CD4-positive, alpha-beta T cell treated with Interleukin-15 for 1 hour (primary cell): Measurements from ENCODE around the gene SPO11.

Experiments
- DNase-seq: peaks from one replicate; pipeline ENCODE4 v3.0.0-alpha.2; 2020

The SPO11 gene

DNA sequence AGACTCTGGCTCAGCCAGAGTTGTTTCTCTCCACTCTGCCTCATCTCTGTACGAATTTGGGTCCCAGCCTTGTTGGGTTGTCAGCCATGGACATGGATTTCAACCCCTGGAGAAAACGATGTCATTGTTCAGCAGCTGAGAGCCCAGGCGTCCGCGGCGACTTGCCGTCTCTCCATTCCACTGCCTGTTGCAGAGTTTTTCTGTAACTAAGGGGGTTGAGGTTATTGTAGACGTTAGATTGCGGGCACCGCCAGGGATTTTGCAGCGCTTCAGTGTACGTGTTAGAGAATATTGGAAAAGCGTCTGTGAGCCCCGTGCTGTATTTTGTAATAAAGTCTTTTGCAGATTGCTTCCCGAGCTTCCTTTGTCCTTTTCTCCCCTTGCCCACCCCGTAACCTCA, 48.5 kb downstream of the SPO11 start:
- no peak for DNase-seq

DNA sequence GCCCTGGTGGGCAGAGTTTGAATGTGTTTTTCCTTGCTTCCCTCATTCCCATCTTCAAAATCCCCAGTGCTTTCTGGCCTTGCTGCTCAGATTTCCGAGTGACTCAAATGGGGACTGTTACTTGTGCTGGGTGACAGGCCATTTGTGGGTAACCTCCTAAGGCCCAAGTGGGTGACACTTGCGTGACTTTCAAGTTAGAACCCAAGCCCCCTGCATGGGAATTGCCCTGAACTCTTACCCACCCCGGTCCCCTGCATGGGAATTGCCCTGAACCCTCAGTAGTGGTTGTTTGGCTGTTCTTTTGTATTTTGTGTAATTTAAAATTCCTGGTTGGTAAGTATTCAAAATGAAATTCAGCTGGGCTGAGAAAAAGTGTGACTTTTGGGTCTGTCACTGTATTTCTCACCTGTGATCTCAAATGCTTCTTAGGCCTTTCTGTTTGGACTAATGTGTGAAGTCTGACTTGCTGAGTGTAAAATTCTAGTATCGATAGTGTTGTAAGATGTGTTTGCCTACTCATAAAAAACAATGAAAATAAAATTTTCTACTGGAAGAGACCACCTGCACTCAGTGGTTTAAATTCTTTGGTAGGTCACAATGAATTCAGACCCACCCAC, 49.2 kb downstream of the SPO11 start:
- no peak for DNase-seq

DNA sequence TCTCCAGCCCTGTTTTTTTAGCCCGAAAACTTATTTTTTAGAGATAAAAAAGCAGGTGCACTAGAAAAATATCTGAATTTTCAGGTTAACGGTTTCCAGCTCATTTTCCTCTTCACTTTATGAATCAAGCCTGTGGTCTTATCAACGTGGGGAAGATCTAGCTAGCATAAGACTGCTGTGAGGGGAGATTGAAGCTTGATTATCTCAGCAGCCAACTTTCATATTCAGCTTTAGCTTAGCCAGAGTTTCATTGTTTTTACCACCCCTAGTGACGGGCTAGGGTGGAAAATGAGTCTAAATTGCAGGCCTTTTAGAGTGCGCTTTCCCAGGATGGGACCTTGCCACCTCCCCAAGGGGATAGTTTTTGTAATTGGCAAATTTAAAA, 49.7 kb downstream of the SPO11 start:
- no peak for DNase-seq

DNA sequence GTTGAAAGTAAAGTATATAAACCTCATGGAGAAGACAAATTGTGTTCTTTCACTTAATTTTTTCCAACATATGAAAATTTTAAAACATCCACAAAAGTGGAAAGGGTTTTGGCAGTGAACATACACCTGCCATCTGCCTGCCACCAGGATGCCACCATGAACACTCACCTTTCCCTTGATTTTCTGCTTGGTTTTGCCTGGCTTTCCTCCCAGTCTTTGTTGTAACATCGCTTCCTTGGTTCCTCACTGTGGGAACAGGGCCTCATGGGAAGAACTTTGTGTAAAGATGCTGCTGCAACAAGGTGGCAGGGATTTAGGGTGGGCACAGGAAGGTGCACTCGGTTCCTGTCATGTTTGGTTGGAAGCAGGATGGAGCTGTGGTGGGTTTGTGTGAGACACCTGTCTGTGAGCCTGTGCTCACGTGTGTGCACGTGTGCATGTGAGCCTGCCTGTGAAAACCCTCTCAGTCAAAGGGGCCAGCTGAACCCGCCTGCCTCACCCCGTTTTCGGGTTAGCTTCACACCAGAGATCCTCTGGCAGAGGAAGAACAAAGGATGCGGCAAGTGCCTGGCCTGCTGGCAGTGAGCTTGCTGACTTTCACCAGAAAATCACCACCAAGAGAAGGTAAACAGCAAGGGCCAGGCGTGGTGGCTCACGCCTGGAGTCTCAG, 50.6 kb downstream of the SPO11 start:
- no peak for DNase-seq

DNA sequence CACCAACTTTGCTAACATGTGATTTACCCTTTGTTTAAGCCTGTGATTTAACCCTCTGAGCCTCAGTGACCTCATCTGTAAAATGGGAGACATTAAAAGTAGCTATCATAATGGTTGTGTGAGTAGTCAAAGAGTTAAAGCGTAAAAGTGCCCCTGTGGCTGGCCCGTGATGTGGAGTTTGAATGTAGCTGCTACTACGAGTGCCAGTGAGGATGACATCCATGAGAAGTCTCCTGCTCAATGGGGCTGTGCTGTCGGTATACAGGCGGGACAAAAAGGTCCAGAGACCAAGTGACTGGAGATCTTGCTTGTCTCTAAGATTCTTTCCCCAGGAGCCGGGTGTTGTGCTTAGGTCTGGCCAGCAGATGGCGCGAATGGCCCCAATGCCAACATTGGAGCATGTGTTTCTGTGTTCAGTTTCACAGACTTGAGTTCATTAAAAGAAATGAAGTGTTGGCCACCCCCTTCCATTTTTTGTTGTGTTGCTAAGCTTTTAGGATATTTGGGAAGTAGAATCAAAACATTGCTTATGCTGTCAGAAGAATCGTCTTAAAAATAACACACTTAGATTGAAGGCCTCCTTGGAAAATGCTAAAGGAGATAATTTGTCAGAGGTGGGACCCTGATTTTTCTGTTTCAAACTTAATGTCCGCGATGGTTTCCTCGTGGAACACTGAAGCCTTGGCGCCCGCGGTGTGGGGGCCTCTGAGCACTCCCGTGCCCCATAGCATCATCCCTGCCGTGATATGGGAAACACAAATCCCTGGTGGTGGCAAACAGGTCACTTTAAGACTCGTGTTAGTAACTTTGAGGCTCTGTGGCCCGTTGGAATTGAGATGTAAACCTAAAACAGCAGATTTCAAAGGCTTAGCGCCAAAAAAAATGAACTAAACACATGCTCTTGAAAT, 52.2 kb downstream of the SPO11 start:
- peak; percentile 79 for DNase-seq

DNA sequence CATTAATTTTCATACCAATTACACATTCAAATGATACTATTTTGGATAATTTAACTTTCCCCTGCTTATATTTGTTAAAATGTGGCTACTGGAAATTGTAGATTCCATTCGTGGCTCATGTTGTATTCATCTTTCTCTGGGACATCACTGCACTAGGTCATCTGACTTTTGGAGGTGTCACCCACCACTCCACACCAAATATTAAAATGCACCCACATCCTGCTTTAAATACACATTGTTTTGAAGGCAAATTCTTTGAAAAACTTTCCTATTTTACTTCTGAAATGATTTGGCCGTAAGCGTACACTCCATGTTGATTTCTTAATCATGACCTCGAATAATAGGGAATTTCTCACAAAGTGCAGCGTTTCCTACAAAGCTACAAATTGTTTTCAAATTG, 52.9 kb downstream of the SPO11 start:
- no peak for DNase-seq

DNA sequence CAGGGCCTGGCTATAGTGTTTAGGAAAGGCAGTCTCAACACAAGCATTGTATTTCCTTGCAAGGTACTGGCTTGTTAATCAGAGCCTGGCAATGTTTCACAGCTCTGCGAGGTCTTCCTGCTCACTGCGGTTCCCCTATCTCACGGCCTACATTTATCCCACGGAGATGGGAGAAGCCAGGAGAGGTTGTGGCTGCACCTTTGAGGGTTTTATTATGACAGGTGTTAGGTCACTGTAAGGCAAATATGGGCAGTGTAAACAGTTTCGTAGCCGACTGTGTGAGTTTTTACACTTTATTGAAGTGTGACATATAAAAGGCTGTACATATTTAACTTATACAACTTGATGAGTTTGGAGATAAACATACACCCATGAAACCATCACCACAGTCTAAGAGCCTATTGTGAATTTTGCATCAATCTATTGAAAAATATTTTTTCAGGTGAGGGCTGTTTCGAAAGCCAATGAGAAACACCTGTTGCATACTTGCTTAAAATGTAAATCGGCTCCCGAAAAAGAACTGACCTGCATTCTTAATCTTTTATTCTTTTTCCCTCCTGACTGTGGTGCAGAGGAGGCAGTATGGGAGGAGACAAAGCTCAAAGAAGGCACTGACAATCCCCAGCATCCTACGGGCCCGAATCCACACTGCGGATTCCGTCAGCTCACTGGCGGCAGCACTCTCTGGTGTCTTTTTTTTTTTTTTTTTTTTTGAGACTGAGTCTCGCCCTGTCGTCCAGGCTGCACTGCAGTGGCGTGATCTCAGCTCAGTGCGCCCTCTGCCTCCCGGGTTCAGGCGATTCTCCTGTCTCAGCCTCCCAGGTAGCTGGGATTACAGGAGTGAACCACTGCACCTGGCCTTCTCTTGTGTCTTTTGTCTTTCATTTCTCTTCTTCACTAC, 54.1 kb downstream of the SPO11 start:
- no peak for DNase-seq

DNA sequence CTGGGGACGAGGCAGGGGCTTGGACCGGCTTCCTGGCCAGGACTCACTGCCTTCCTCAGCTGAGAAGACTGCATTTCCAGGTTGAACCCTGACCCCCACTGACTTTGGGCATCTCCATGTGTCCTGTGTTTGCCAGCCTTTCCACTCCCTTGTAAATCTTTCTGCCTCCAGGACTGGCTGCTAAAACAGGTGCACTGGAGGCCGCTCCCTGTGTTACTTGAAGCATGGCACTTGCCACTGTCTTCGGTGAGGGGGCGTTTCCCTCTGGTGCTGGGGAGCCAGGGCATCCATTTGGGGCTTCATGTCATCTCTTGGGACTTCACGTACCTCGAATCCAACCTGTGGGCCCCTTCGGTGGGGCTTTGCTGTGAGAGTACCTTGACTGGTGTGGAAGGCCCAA, 54.9 kb downstream of the SPO11 start:
- DNase-seq: no peak

DNA sequence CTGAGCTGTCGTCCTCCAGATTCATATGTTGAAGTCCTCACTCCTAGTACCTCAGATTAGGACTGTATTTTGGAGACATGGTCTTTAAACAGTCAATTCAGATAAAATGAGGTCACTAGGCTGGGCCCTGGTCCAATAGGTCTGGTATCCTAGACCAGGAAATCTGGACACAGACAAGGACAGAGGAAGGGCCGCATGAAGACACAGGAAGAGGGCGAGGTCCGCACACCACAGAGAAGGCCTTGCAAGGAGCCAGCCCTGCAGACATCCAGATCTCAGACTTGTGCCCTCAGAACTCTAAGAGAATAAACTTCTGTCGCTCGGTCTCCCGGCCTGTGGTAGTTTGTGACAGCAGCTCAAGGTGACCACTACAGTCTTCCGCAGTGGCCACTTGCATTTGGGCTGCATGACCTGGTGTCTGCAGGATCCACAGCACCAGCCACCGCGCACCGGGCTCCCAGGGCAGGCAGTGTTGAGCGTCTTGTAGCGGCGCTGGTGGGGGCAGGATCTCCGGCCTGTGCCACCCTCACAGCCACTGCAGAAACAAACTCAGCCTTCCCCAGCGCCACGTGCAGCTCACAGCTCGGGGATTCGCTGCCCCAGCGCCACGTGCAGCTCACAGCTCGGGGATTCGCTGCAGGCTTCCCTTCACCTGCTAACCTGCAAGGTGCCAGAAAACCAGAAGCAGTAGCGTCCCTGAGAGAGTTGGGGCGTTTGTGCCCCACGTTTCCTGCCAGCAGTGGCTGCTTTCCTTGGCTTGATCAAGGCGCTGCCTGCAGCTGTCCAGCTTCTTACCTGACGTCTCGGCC, 55.6 kb downstream of the SPO11 start:
- no peak for DNase-seq

DNA sequence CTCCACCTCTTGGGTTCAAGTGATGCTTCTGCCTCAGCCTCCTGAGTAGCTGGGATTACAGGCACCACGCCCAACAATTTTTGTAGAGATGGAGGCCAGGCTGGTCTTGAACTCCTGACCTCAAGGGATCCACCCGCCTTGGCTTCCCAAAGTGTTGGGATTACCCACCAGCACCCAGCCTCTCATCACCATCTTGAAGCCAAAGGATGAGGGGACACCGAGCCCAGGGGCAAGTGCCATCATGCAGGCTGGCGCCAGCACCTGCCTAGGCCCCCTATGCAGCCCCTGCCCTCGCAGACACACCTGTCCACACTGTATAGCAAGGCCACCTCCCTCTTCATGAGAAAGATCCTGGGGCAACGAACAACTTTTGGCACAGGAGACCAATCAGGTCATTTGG, 56.3 kb downstream of the SPO11 start:
- no peak for DNase-seq

DNA sequence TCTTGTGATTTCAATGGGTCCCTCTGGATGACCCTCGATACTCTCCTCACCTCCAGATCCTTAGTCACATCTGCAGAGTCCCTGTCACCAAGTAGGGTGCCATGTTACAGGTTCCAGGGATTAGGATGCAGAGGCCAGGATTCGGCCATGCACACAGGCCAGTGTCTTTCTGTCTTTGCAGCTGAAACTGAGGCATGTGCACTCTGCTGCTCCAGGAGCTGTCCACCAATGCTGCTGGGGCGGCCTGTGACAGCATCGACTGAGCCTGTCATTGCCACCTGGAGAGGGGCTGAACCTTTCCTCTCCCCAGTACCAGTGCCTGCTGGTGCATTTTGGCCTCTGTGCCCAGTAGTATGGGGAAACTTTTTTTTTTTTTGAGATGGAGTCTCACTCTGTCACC, 57.2 kb downstream of the SPO11 start:
- no peak for DNase-seq

DNA sequence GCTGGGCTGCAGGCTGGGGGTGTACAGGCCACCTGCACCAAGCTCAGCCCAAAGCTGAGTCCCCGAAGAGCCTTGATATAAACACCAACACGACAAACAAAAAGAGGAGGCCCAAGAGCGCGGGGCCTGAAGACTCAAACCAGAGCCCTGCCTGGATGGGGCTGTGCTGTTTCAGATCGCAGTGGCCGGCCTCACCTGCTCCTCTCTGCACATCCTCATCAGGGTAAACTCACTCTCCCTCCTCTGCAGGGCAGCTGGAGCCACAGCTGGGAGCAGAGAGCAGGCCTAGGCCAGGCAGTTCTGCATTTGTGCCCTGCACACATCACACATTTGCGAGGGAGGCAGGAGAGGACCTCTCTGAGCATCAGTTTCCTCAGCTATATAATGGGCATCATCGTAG, 57.9 kb downstream of the SPO11 start:
- DNase-seq: no peak

DNA sequence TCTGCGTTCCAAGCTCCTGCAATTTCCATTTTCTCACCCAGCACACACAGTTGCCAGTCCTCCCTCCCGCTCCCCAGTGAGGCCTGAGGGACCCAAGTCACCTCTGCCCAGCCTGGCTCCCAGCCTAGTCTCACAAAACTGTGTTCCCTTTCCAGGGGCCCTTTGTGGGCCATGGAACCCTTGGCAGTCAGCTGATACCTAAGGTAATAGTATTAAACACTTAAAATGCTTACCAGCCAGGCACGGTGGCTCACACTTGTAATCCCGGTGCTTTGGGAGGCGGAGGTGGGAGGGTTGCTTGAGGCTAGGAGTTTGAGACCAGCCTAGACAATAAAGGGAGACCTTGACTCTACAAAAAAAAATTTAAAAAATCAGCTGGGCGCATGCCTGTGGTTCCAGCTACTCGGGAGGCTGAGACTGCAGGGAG, 58.4 kb downstream of the SPO11 start:
- DNase-seq: no peak

DNA sequence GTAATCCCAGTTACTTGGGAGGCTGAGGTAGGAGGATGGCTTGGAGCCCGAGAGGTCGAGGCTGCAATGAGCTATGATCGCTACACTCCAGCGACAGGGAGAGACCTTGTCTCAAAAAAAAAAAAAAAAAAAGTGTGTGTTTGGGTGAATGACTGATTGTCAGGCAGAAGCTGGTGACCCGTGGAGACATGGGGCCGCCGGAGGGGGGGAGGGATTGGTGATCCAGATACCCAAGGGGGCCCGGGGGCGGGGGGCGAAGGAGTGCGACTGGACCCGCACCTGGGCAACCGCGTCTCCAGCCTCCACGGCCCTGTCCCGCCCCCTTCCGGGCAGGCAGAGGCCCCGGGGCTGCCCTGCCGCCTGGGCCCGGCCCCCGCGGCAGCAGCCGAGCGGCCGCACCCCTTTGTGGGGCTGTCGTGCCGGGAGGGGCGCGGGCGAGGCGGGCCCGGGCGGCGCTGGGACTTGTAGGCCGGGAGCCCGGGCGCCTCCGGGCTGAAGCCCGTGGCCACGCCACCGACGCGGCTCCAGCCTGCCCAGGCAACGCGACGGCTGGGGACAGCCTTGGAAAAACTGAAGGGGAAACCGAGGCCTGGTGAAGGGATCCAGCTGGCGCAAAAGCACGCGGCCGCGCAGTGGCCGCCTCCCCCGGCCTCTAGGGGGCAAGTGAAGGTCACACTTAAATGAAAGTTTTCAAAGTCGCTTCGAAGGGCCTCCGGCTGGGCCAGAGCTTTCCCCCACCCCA, 59.5 kb downstream of the SPO11 start:
- peak; percentile 68 for DNase-seq

DNA sequence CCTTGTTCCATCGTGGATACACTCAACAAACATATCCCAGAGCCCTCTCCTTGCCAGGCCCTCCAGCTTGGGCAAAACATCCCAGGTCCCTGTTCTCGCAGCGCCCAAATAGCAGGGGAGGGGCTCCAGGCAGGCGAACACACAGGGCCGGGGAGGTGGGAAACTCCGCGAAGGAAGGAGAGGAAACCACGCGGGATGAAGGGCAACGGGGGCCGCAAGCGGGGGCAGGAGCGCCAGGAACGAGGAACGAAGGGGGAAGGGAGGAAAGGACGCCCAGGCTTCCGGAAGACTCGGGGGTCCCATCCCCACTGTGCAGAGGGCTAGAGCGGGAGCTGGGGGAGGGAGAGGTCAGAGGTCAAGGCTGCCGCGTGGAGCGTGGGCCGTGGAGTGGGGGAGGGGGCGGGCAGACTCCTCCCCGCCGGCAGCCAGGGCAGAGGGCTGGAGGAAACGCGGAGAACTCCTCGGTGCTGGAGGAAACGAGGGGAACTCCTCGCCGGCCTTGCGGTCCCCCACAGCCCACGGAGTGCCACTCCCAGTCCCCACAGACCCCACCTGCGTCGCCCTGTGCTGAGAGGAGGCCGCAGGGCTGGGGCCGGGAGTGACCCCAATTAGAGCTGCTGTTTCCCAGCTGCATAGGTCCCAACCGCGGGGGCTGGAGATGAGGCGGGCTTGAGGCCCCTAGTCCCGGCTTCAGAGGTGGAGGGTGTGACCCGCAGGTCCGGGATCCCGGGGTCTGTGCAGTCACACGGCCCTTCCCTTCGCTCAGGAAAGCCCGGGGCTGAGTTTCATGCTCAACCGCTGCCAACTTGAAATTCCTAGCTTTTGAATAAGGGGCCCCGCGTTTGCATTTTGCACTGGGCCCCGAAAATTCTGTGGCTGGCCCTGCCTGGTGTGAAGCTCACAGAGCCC, 60.3 kb downstream of the SPO11 start:
- DNase-seq: peak; percentile 78

DNA sequence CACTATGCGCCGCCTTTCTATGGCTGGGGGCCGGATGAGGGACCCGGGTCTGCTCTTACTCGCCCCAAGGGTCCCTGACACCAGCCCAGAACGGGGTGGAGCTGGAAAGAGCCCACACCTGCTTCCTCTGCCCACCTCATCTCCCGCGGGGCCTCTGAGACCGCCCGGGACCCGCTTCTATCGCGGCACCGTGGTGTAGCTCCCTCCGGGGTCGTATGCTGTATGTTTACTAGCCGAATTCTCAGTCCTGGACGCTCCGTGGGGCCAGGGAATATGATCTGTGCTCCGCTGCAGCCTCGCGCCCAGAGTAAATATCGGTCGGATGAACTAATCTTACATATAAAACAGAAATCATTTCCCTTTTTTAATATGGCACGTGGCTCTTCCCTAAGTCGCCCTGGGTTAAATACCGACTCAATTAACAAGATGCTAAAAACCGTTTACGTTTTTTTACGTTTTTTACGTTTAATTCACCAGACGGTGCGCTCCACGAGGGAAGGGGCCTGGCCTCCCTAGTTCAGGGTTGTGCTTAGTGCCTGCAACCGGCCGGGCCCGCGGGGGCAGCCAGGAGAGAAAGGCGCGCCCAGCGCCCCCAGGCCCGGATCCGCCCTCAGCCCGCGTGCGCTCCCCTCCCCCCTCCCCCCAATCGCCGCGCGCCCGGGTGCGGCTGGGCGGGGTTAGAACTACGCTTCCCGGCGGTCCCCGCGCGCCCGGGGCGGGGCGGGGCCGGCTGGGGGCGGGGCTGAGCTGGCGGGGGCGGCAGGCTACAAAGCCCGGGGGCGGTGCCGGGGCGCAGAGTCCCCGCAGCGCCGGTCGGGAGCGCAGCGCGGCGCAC, 61.2 kb downstream of the SPO11 start, which contains the start of gene RBM38:
Gene RBM38, plus strand, starts transcription at position 793 of the 835 bp plus-strand sequence. CDS start 186 bp downstream, outside the sequence.
- peak; percentile 66 for DNase-seq

DNA sequence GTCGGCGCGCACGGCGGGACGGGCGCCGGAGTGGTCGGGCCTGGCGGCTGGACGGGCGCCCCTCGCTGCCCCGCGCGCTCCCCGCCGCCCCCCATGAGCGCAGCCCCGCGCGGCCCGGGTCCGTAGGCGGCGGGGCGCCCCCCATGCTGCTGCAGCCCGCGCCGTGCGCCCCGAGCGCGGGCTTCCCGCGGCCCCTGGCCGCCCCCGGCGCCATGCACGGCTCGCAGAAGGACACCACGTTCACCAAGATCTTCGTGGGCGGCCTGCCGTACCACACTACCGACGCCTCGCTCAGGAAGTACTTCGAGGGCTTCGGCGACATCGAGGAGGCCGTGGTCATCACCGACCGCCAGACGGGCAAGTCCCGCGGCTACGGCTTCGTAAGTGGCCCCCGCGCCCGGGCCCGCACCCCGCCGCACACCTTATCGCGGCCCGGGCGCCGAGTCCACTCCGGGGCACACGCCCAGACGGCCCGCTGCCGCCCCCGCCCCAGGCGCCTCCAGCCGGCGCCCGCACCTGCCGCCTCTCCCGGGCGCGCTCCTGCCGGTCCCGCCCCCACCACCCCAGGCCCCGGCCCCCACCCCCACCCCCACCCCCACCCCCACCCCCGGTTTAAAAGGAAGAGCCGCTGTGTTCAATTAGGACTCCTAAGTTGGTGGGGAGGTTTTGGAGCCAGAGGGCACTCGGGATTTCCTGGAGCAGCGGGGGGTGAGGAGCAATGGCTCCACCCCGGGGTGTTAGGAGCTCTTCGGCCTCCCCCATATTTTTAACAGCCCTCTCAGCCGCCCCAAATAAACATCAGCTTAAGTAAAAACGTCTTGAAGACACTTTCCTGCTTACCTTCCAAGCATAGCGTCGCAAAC, 62.1 kb downstream of the SPO11 start:
- peak; percentile 20 for DNase-seq
